SU-DHL-6 (cell line): ENCODE results near the gene ZDHHC23.

Experiments used
- CTCF ChIP-seq: fragments of 200-600 bp; sonication (generic); IDR thresholded peaks from one replicate; pipeline ENCODE4 v1.5.1; 2017; ENCODE audit warnings: antibody characterized with exemption, mild to moderate bottlenecking, low read length, moderate library complexity; ENCODE audit not compliant: insufficient read depth, poor library complexity, severe bottlenecking
- EZH2phosphoT487 ChIP-seq: fragments of 200-600 bp; sonication (generic), shearing (Covaris generic); conservative IDR thresholded peaks from 2 replicates; pipeline ENCODE4 v1.6.1; 2018; ENCODE audit warnings: mild to moderate bottlenecking, antibody characterized with exemption, low read length, moderate library complexity, mixed read lengths

DNA sequence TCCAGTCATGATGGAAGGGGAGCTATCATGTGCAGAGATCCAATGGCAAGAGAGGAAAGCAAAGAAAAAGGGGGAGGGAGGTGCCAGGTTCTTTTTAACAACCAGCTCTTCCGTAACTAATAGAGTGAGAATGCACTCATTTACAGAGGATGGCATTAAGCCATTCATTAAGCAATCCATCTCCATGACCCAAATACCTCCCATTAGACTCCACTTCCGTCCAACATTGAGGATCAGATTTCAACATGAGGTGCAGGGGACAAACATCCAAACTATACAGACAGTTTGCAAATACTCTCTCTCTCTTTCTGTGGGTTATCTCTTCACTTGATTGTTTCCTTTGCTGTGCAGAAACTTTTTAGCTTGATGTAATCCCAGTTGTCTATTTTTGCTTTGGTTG is 21.2 kb downstream of the ZDHHC23 start:
- no peak for TF ChIP-seq CTCF
- TF ChIP-seq EZH2phosphoT487 = no peak
